DOHH2 (cell line): ENCODE results near the gene PAGE2.
"Not testable (repeated sequence)": the region's sequence is repeated elsewhere in the genome, so short reads cannot be mapped to it uniquely, and the experiment has no call there.

ENCODE experiments used
- H3F3A ChIP-seq: fragments of 200-600 bp; sonication (generic), shearing (Covaris generic); 2 replicates; pipeline ENCODE4 v1.6.0; 2016; ENCODE audit warnings: antibody characterized with exemption, mild to moderate bottlenecking; ENCODE audit not compliant: control insufficient read depth, insufficient read depth
- H3K27ac ChIP-seq: fragments of 200-600 bp; sonication (generic); 2 replicates; pipeline ENCODE4 v1.5.1; 2014; ENCODE audit warnings: low read depth, mild to moderate bottlenecking, low read length, moderate library complexity
- H3K27me3 ChIP-seq: fragments of 200-600 bp; sonication (generic); 2 replicates; pipeline ENCODE4 v1.6.1; 2014; ENCODE audit warnings: mild to moderate bottlenecking, low read length, mixed read lengths; ENCODE audit not compliant: control insufficient read depth
- H3K36me3 ChIP-seq: fragments of 200-600 bp; sonication (generic); 2 replicates; pipeline ENCODE4 v1.6.1; 2014; ENCODE audit warnings: mild to moderate bottlenecking, low read length, moderate library complexity, mixed read lengths; ENCODE audit not compliant: control insufficient read depth
- H3K4me1 ChIP-seq: fragments of 200-600 bp; sonication (generic); 2 replicates; pipeline ENCODE4 v1.6.1; 2014; ENCODE audit warnings: mild to moderate bottlenecking, low read length, mixed read lengths; ENCODE audit not compliant: control insufficient read depth
- H3K4me2 ChIP-seq: fragments of 200-600 bp; sonication (generic); 2 replicates; pipeline ENCODE4 v1.6.0; 2014; ENCODE audit warnings: mild to moderate bottlenecking, low read length, moderate library complexity
- H3K4me3 ChIP-seq: fragments of 200-600 bp; sonication (generic); 2 replicates; pipeline ENCODE4 v1.5.1; 2014; ENCODE audit warnings: mild to moderate bottlenecking, low read length, mixed read lengths
- H3K79me2 ChIP-seq: fragments of 200-600 bp; sonication (generic); 2 replicates; pipeline ENCODE4 v1.6.1; 2014; ENCODE audit warnings: mild to moderate bottlenecking, low read length, mixed read lengths; ENCODE audit not compliant: control insufficient read depth
- H3K9me2 ChIP-seq: fragments of 200-600 bp; sonication (generic); replicated peaks from 2 replicates; pipeline ENCODE4 v1.6.1; 2014; ENCODE audit warnings: mild to moderate bottlenecking, low read length, mixed read lengths; ENCODE audit not compliant: control insufficient read depth
- H3K9me3 ChIP-seq: fragments of 200-600 bp; sonication (generic); 2 replicates; pipeline ENCODE4 v1.6.1; 2014; ENCODE audit warnings: antibody characterized with exemption, low read length, mixed read lengths; ENCODE audit not compliant: control insufficient read depth, insufficient read depth
- H4K20me1 ChIP-seq: fragments of 200-600 bp; sonication (generic); 2 replicates; pipeline ENCODE4 v1.6.0; 2014; ENCODE audit warnings: low read depth, mild to moderate bottlenecking, antibody characterized with exemption, low read length, moderate library complexity; ENCODE audit not compliant: control insufficient read depth, insufficient read depth
- EZH2phosphoT487 ChIP-seq: fragments of 200-600 bp; sonication (generic); IDR thresholded peaks from 2 replicates; pipeline ENCODE4 v1.6.1; 2017; ENCODE audit warnings: borderline replicate concordance, mild to moderate bottlenecking, antibody characterized with exemption, low read length, moderate library complexity, mixed read lengths
- TF ChIP-seq, protein P1 (sequence below): fragments of 200-600 bp; sonication (generic); IDR thresholded peaks from one replicate; pipeline ENCODE4 v1.5.1; 2014; ENCODE audit warnings: antibody characterized with exemption, mild to moderate bottlenecking, low read depth, low read length; ENCODE audit not compliant: poor library complexity, severe bottlenecking

The PAGE2 gene

DNA sequence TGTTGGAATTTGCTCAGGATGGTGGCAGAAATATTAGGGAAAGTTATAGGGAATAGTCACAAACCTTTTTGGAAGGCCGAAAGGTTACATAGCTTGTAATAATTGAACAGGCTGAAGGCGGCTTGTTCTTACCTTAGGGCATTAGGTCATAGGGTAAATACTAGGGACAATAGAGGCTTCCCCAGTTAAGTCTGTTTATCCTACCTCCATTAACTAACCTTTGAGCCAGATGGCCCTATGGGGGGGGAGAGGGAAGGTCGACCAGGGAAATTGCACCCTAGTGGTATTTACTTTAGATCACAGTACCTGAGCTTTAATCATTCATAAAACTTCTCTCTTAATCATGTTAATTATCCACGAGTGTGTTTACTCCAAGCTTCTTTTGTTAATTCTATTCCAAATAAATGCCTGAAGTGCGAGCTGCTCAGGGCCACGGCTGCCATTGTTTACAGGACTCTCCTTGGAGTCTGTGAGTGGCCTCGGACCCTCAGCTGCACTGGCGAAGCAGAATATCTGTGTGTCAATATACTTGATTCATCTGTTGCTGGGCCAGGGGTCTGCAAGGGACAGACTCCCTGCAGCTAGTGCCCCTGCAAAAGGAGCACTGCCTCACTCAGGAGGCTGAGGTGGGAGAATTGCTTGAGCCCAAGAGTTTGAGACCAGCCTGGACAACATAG lies 22.9 kb downstream of the PAGE2 start:
- H3K4me1 ChIP-seq = no peaks in the 10 kb centered on the region

DNA sequence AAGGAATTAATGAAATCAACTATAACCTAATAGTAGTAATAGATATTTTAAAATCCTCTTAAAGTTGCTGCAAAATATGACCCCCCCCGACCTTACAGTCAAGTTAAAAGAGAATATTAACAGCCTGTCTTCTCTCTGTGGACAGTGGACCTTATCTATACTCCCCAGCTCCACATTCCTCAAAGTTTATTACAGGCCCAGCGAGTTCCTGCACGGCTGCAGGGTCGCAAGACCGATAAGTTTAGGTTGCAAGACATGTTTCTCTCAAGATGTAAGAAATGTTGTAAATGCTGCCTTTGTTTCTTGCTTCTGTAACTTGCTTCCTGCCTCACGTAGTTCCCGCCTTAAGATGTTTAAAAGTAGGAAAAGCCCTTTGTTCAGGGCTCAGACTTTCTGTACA lies 27.8 kb downstream of the PAGE2 start:
- not testable (repeated sequence) for H3K4me1 ChIP-seq, H3K9me3 ChIP-seq, H3K4me3 ChIP-seq, H3K36me3 ChIP-seq, H3K79me2 ChIP-seq, H3K27me3 ChIP-seq, H3K4me2 ChIP-seq, H3K9me2 ChIP-seq, H3F3A ChIP-seq, H4K20me1 ChIP-seq, H3K27ac ChIP-seq

More for the DNA sequence above, 22.9 kb downstream of the PAGE2 start:
- no peaks in the 10 kb centered on the region for H3K9me3 ChIP-seq
- no peaks in the 10 kb centered on the region for H3K9me2 ChIP-seq
- no peak overlapping the region for H3K4me3 ChIP-seq
- no peaks in the 10 kb centered on the region for H3K36me3 ChIP-seq
- H3K27ac ChIP-seq = no peak overlapping the region
- TF ChIP-seq, protein P1, sequence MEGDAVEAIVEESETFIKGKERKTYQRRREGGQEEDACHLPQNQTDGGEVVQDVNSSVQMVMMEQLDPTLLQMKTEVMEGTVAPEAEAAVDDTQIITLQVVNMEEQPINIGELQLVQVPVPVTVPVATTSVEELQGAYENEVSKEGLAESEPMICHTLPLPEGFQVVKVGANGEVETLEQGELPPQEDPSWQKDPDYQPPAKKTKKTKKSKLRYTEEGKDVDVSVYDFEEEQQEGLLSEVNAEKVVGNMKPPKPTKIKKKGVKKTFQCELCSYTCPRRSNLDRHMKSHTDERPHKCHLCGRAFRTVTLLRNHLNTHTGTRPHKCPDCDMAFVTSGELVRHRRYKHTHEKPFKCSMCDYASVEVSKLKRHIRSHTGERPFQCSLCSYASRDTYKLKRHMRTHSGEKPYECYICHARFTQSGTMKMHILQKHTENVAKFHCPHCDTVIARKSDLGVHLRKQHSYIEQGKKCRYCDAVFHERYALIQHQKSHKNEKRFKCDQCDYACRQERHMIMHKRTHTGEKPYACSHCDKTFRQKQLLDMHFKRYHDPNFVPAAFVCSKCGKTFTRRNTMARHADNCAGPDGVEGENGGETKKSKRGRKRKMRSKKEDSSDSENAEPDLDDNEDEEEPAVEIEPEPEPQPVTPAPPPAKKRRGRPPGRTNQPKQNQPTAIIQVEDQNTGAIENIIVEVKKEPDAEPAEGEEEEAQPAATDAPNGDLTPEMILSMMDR = no peak
- TF ChIP-seq EZH2phosphoT487 = no peak
- no peak overlapping the region for H3K4me2 ChIP-seq
- H3K79me2 ChIP-seq = no peaks in the 10 kb centered on the region
- no peaks in the 10 kb centered on the region for H4K20me1 ChIP-seq
- H3K27me3 ChIP-seq = no peaks in the 10 kb centered on the region
- no peaks in the 10 kb centered on the region for H3F3A ChIP-seq

DNA sequence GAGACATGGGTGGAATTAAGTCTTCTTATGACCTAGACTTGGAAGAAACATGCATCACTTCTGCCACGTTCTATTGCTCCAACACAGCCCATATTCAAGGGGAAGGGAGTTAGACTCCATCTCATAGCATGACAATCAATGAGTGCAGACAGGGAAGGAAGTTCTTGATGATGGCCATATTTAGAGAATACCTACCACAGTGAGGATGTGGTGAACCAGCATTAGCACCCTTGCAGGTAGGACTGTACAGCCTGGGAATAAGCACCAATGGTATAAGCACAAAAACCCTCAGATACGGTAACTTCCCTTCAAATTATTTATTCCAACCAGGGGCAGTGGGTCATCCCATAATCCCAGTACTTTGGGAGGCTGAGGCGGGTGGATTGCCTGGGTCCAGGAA lies 29.8 kb downstream of the PAGE2 start:
- H3K9me3 ChIP-seq = no peaks in the 10 kb centered on the region
- TF ChIP-seq, protein P1 = no peak
- no peak for TF ChIP-seq EZH2phosphoT487

DNA sequence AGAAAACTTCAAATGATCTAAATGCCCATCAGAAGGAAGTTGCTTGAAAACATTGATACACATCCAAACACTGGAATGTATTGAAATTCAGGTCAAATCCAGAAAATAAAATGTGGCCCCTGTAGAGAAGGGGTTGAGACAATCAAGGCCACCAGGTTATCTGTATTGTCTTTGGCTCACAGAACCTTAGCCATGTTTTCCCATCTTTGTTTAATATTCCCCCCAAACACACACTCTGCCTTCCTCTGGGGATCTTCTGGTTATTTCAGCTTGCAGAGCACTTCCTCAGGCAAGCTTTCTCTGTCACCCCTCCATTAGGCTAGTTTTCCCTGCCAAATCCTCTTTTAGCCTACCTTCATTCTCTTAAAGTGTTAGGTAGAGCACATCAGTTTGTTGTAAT lies 30.5 kb downstream of the PAGE2 start:
- H3K27me3 ChIP-seq = no peaks in the 10 kb centered on the region

More for the DNA sequence above, 29.8 kb downstream of the PAGE2 start:
- H3K79me2 ChIP-seq = no peaks in the 10 kb centered on the region
- H3K36me3 ChIP-seq = no peaks in the 10 kb centered on the region
- H3K27me3 ChIP-seq = no peaks in the 10 kb centered on the region
- H3F3A ChIP-seq = no peaks in the 10 kb centered on the region
- H3K4me1 ChIP-seq = no peaks in the 10 kb centered on the region
- no peaks in the 10 kb centered on the region for H4K20me1 ChIP-seq
- no peaks in the 10 kb centered on the region for H3K9me2 ChIP-seq
- H3K4me2 ChIP-seq = no peak overlapping the region
- H3K4me3 ChIP-seq = no peak overlapping the region
- H3K27ac ChIP-seq = no peak overlapping the region

More for the DNA sequence above, 30.5 kb downstream of the PAGE2 start:
- Histone ChIP-seq H3K4me2 (no peak overlapping the region), H3K36me3 (no peaks in the 10 kb centered on the region), H3K4me1 (no peaks in the 10 kb centered on the region), H3K27ac (no peak overlapping the region), H3K9me3 (no peaks in the 10 kb centered on the region), H3K79me2 (no peaks in the 10 kb centered on the region), H3K9me2 (no peaks in the 10 kb centered on the region), H3F3A (no peaks in the 10 kb centered on the region), H3K4me3 (no peak overlapping the region), H4K20me1 (no peaks in the 10 kb centered on the region)
- TF ChIP-seq, protein P1 = no peak
- no peak for TF ChIP-seq EZH2phosphoT487
